ENCODE results near the gene MFSD1. TPM values are rescaled to one million over a fixed set of nuclear protein-coding genes. Genes with fewer than 3 reads are reported as not detected.

The MFSD1 gene
- total RNA-seq, 1 experiment from 2014 or later: 45.3 TPM

DNA sequence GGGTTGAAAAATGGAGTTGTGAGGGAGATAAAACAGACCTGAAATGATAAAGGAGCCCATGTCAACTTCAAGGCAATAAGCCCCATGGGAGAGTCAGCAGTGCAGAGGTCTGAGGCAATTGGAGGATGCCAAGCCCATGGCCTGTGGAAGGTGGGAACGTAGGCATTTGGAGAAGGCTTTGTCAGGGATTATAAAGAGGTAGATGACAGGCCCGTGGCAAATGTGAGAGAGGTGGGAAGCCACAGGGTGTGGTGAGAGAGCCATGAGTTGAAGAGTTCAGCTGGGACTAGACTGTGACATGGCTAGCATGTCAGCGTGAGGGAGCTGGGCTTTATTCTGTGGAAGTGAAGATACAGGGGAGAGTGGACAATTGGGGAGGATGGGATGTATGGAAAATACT is 35.4 kb downstream of the MFSD1 start:
- Histone ChIP-seq H3K9me2 (replicated peaks; ENCODE audit: low read length) (no peaks in the 10 kb centered on the region), H3K27ac (ENCODE audit: low read length) (no peak overlapping the region), H3F3A (ENCODE audit: low read length, unreplicated experiment) (no peaks in the 10 kb centered on the region), H2AFZ (ENCODE audit: low read length) (no peak overlapping the region), H3K36me3 (ENCODE audit: low read depth, low read length) (no peaks in the 10 kb centered on the region), H4K20me1 (ENCODE audit: low read length) (no peaks in the 10 kb centered on the region), H3K9ac (ENCODE audit: low read length) (no peak overlapping the region), H3K4me2 (ENCODE audit: low read length) (no peak overlapping the region), H3K4me1 (ENCODE audit: insufficient read depth, low read length) (no peaks in the 10 kb centered on the region), H3K4me3 (ENCODE audit: low read length) (no peak overlapping the region), H3K79me2 (ENCODE audit: low read length) (no peaks in the 10 kb centered on the region), H3K27me3 (ENCODE audit: low read length) (no peaks in the 10 kb centered on the region), H3K9me3 (ENCODE audit: low read length) (no peaks in the 10 kb centered on the region)
- intact Hi-C loops (cut with micrococcal nuclease): no loop called here
- DNase-seq (no peak), ATAC-seq (no peak)
- ChIA-PET CTCF (no interaction called here), POLR2A (ENCODE audit: unreplicated experiment) (no interaction called here)
- BruUV-seq (replicated peaks): no TSS peak
- TF ChIP-seq, protein P1, sequence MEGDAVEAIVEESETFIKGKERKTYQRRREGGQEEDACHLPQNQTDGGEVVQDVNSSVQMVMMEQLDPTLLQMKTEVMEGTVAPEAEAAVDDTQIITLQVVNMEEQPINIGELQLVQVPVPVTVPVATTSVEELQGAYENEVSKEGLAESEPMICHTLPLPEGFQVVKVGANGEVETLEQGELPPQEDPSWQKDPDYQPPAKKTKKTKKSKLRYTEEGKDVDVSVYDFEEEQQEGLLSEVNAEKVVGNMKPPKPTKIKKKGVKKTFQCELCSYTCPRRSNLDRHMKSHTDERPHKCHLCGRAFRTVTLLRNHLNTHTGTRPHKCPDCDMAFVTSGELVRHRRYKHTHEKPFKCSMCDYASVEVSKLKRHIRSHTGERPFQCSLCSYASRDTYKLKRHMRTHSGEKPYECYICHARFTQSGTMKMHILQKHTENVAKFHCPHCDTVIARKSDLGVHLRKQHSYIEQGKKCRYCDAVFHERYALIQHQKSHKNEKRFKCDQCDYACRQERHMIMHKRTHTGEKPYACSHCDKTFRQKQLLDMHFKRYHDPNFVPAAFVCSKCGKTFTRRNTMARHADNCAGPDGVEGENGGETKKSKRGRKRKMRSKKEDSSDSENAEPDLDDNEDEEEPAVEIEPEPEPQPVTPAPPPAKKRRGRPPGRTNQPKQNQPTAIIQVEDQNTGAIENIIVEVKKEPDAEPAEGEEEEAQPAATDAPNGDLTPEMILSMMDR (conservative IDR thresholded peaks at IDR 0.05; ENCODE audit: low read depth, low read length): no peak
- TF ChIP-seq EZH2 (IDR thresholded peaks at IDR 0.05; ENCODE audit: low read length, unreplicated experiment) (no peak), EZH2phosphoT487 (IDR thresholded peaks at IDR 0.05; ENCODE audit: borderline replicate concordance, low read length) (no peak)

DNA sequence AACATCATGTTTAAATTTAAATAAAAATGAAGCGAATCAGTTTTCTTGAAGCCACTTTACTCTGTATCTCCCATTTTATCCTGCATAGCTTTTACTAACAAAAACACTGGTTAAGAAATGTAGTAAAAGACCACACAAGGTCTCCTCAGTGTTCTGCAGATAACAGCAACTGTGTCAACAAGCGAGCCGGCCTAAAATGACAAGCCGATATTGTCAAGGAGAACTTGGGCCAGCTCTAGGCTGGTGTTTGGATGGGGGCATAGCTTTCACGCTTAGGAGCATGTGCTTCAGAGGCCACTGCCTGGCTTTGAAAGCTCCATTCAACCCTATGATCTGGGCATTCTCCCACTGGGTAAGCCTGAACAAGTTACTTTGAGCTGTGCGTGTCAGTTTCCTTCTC is 38.1 kb downstream of the MFSD1 start:
- Histone ChIP-seq H3K9ac (ENCODE audit: low read length) (no peak overlapping the region), H3K27ac (ENCODE audit: low read length) (no peak overlapping the region), H3K27me3 (ENCODE audit: low read length) (no peaks in the 10 kb centered on the region), H3K4me1 (ENCODE audit: insufficient read depth, low read length) (no peaks in the 10 kb centered on the region), H3K36me3 (ENCODE audit: low read depth, low read length) (no peaks in the 10 kb centered on the region), H3K9me2 (replicated peaks; ENCODE audit: low read length) (no peaks in the 10 kb centered on the region), H2AFZ (ENCODE audit: low read length) (no peak overlapping the region), H3F3A (ENCODE audit: low read length, unreplicated experiment) (no peaks in the 10 kb centered on the region), H3K79me2 (ENCODE audit: low read length) (no peaks in the 10 kb centered on the region), H4K20me1 (ENCODE audit: low read length) (no peaks in the 10 kb centered on the region), H3K4me2 (ENCODE audit: low read length) (no peak overlapping the region), H3K9me3 (ENCODE audit: low read length) (no peaks in the 10 kb centered on the region), H3K4me3 (ENCODE audit: low read length) (no peak overlapping the region)
- TF ChIP-seq EZH2phosphoT487 (IDR thresholded peaks at IDR 0.05; ENCODE audit: borderline replicate concordance, low read length) (no peak), EZH2 (IDR thresholded peaks at IDR 0.05; ENCODE audit: low read length, unreplicated experiment) (no peak)
- TF ChIP-seq, protein P1 (conservative IDR thresholded peaks at IDR 0.05; ENCODE audit: low read depth, low read length): no peak
- POLR2A ChIA-PET (ENCODE audit: unreplicated experiment): interaction anchor here (0.7 kb wide), 1 partner anchor 9 kb away, joined by 4 read pairs; no protein-coding TSS in a partner anchor
- CTCF ChIA-PET: no interaction called here
- intact Hi-C loops (cut with micrococcal nuclease): no loop called here
- DNase-seq (no peak), ATAC-seq (no peak)
- no TSS peak for BruUV-seq (replicated peaks)

DNA sequence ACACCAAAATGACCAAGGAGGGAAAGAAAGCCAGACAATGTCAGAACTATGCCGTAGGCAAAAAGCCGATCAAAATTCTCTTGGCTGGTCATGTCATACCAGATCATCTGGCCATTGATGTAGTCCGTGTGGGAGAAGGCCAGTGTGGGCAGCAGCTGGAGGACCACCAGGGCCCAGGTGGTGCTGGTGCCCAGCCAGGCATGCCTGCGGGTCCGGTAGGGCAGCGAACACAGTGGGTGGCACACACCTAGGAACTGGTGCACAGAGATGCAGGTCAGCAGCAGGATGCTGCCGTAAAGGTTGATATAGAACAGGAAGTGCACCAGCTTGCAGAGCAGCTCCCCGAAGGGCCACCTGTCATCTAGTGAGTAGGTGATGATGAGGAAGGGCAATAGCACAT is 39.5 kb downstream of the MFSD1 start:
- intact Hi-C loops (cut with micrococcal nuclease): no loop called here
- ChIA-PET POLR2A (ENCODE audit: unreplicated experiment) (no interaction called here), CTCF (no interaction called here)
- Histone ChIP-seq H3K9me3 (ENCODE audit: low read length) (no peaks in the 10 kb centered on the region), H3F3A (ENCODE audit: low read length, unreplicated experiment) (no peaks in the 10 kb centered on the region), H3K79me2 (ENCODE audit: low read length) (no peaks in the 10 kb centered on the region), H3K9me2 (replicated peaks; ENCODE audit: low read length) (no peaks in the 10 kb centered on the region), H3K36me3 (ENCODE audit: low read depth, low read length) (no peaks in the 10 kb centered on the region), H3K4me1 (ENCODE audit: insufficient read depth, low read length) (no peaks in the 10 kb centered on the region), H2AFZ (ENCODE audit: low read length) (no peak overlapping the region), H3K4me3 (ENCODE audit: low read length) (no peak overlapping the region), H3K4me2 (ENCODE audit: low read length) (no peak overlapping the region), H3K9ac (ENCODE audit: low read length) (no peak overlapping the region), H3K27ac (ENCODE audit: low read length) (no peak overlapping the region), H4K20me1 (ENCODE audit: low read length) (no peaks in the 10 kb centered on the region), H3K27me3 (ENCODE audit: low read length) (no peaks in the 10 kb centered on the region)
- BruUV-seq (replicated peaks): no TSS peak
- ATAC-seq: no peak
- TF ChIP-seq EZH2phosphoT487 (IDR thresholded peaks at IDR 0.05; ENCODE audit: borderline replicate concordance, low read length) (no peak), EZH2 (IDR thresholded peaks at IDR 0.05; ENCODE audit: low read length, unreplicated experiment) (no peak)
- TF ChIP-seq, protein P1 (conservative IDR thresholded peaks at IDR 0.05; ENCODE audit: low read depth, low read length): no peak
- DNase-seq: no peak
